K562 (cell line): Measurements from ENCODE around the gene TRMT112. TPM values are rescaled to one million over a fixed set of nuclear protein-coding genes. Genes with fewer than 3 reads are reported as not detected.
"Not testable (repeated sequence)": the region's sequence is repeated elsewhere in the genome, so short reads cannot be mapped to it uniquely, and the experiment has no call there.

Experiments
- ATAC-seq: fragments of 200-7000 bp; cut with Tn5 transposase; 3 replicates; pipeline ENCODE4 v1.9.1; 2020; ENCODE audit warnings: moderate library complexity
- BruUV-seq: library from RNA; stranded (reverse); fragments of 400-500 nt; replicated peaks from 2 replicates; lab custom pipeline; 2021; lab: Mats Ljungman, UMichigan
- CTCF ChIA-PET: fragments of 300-600 bp; formaldehyde crosslinking; extraction: SDS; loops from one replicate; lab custom pipeline; 2021; ENCODE audit warnings: low intra/inter-chr PET ratio; lab: Yijun Ruan, JAX
- POLR2A ChIA-PET: fragments of 300-600, 350-650 bp; sonication (Branson Sonifier 250); formaldehyde crosslinking; extraction: SDS; loops from one replicate; lab custom pipeline; 2021; ENCODE audit warnings: antibody characterized with exemption, inconsistent platforms; lab: Yijun Ruan, JAX
- DNase-seq, 4 experiments: peaks; one replicate each; pipeline versions ENCODE4 v3.0.0 to v3.0.0-alpha.2; 2011 to 2018; ENCODE audit warnings: low spot score in 3 of 4, mixed read lengths in 3 of 4; ENCODE audit errors: extremely low read depth in 1 of 4
- FAIRE-seq: peaks from 2 replicates; lab custom pipeline; 2011; peaks lifted over from hg19 to GRCh38; lab: Jason Lieb, UNC
- H2AFZ ChIP-seq: 2 replicates; pipeline ENCODE4 v1.6.0; 2011; ENCODE audit warnings: low read depth, low read length, control low read depth, inconsistent platforms
- H3K27ac ChIP-seq: fragments of 200-600 bp; 3 replicates; pipeline ENCODE4 v1.8.0; 2011; ENCODE audit warnings: low read depth, mild to moderate bottlenecking, control low read depth, inconsistent platforms, low read length, moderate library complexity, mixed read lengths; ENCODE audit errors: extremely low read depth
- H3K27me3 ChIP-seq, 2 experiments: fragments of 300-600 bp in 1 of 2; 2 replicates in 1 of 2; 3 replicates in 1 of 2; pipeline versions ENCODE4 v1.6.0 to v1.8.0; 2011; ENCODE audit warnings: inconsistent platforms in 2 of 2, low read length in 2 of 2, mild to moderate bottlenecking in 1 of 2, mixed read lengths in 1 of 2, moderate library complexity in 1 of 2; ENCODE audit not compliant: control insufficient read depth in 2 of 2, insufficient read depth in 2 of 2
- H3K36me3 ChIP-seq: fragments of 300-600 bp; 3 replicates; pipeline ENCODE4 v1.8.0; 2011; ENCODE audit warnings: mild to moderate bottlenecking, low read length, inconsistent platforms; ENCODE audit not compliant: control insufficient read depth, insufficient read depth
- H3K4me1 ChIP-seq, 2 experiments: fragments of 200-600 bp in 1 of 2; replicated peaks in 1 of 2; 2 replicates in 1 of 2; 3 replicates in 1 of 2; pipeline versions ENCODE4 v1.5.1 to v1.8.0; 2011; ENCODE audit warnings: inconsistent platforms in 2 of 2, low read length in 2 of 2, mild to moderate bottlenecking in 1 of 2, mixed read lengths in 1 of 2, moderate library complexity in 1 of 2; ENCODE audit not compliant: control insufficient read depth in 2 of 2, insufficient read depth in 2 of 2
- H3K4me2 ChIP-seq: 2 replicates; pipeline ENCODE4 v1.6.1; 2011; ENCODE audit warnings: low read length, control low read depth, inconsistent platforms, mixed read lengths; ENCODE audit not compliant: insufficient read depth
- H3K4me3 ChIP-seq: fragments of 200-600 bp; sonication (generic), shearing (Covaris generic); 2 replicates; pipeline ENCODE4 v1.5.1; 2016; ENCODE audit warnings: control low read depth, inconsistent platforms
- H3K79me2 ChIP-seq: fragments of 200-600 bp; 3 replicates; pipeline ENCODE4 v1.8.0; 2011; ENCODE audit warnings: low read length, inconsistent platforms; ENCODE audit not compliant: control insufficient read depth, insufficient read depth
- H3K9ac ChIP-seq, 2 experiments: 2 replicates each; pipeline versions ENCODE4 v1.6.0 to v1.6.1; 2011; ENCODE audit warnings: low read depth in 2 of 2, low read length in 2 of 2, control low read depth in 1 of 2, inconsistent platforms in 1 of 2, mild to moderate bottlenecking in 1 of 2, mixed read lengths in 1 of 2; ENCODE audit not compliant: insufficient read depth in 1 of 2
- H3K9me1 ChIP-seq: one replicate; pipeline ENCODE4 v1.6.0; 2011; ENCODE audit warnings: inconsistent platforms, mild to moderate bottlenecking, low read length, moderate library complexity; ENCODE audit not compliant: control insufficient read depth, insufficient read depth
- H3K9me3 ChIP-seq: replicated peaks from 2 replicates; pipeline ENCODE4 v1.5.1; 2011; ENCODE audit warnings: low read depth, low read length, inconsistent platforms; ENCODE audit not compliant: control insufficient read depth, insufficient read depth
- H4K20me1 ChIP-seq: replicated peaks from 2 replicates; pipeline ENCODE4 v1.6.1; 2011; ENCODE audit warnings: low read length, inconsistent platforms, mixed read lengths; ENCODE audit not compliant: control insufficient read depth, insufficient read depth
- CTCF ChIP-seq, 3 experiments: IDR thresholded peaks in 2 of 3; conservative IDR thresholded peaks in 1 of 3; 2 replicates each; pipeline ENCODE4 v1.5.1; 2011 to 2012; ENCODE audit warnings: low read length in 3 of 3, mild to moderate bottlenecking in 3 of 3, control low read depth in 2 of 3, improper control_type of control experiment in 1 of 3, inconsistent platforms in 1 of 3, low read depth in 1 of 3, mixed read lengths in 1 of 3, moderate library complexity in 1 of 3; ENCODE audit not compliant: insufficient read depth in 2 of 3
- JUNB ChIP-seq: fragments of 450-650 bp; formaldehyde crosslinking; conservative IDR thresholded peaks from 2 replicates; pipeline ENCODE4 v1.4.0; 2020; ENCODE audit warnings: mild to moderate bottlenecking
- NCOA4 ChIP-seq: fragments of 450-650 bp; IDR thresholded peaks from 2 replicates; pipeline ENCODE4 v1.6.1; 2018; ENCODE audit warnings: mild to moderate bottlenecking; ENCODE audit not compliant: partially characterized antibody
- WGBS: fragments of 100-300 bp; shearing (Covaris generic); methylation state at CpG from one replicate; pipeline ENCODE4 v1.1.6; 2016; ENCODE audit warnings: low coverage, mixed read lengths; ENCODE audit not compliant: insufficient coverage; ENCODE audit errors: missing lambda C conversion rate; 5-methylcytosine and 5-hydroxymethylcytosine counted together
- in situ Hi-C: fragments of 300-500 bp; cut with MboI; formaldehyde crosslinking; loops from 4 replicates; pipeline ENCODE4 v1.15.0; 2018; ENCODE audit warnings: inconsistent platforms, mixed read lengths
- intact Hi-C: fragments of 100-400 bp; cut with micrococcal nuclease; formaldehyde crosslinking; loops from 2 replicates; pipeline ENCODE4 v1.14.2; 2022
- polyA plus RNA-seq, 8 experiments: library from polyadenylated mRNA; depleted of rRNA in 4 of 8; stranded (reverse) in 5 of 8; unstranded in 3 of 8; fragments of >200 nt; fragmentation: Nextera tagmentation in 2 of 8; fragmentation: Illumina TruSeq in 1 of 8; extraction: Ambion mirVana in 2 of 8; extraction: Trizol in 1 of 8; gene quantifications; 2 replicates each; pipeline versions ENCODE4 v1.2.1 to v1.2.3, GENCODE V29; 2011 to 2014; ENCODE audit warnings: inconsistent platforms in 1 of 8, missing spikeins in 1 of 8
- total RNA-seq, 7 experiments: library from RNA; depleted of rRNA in 6 of 7; stranded (reverse); fragments of >200 nt in 6 of 7; fragmentation: Illumina TruSeq in 2 of 7; extraction: Trizol in 2 of 7; gene quantifications; 2 replicates each; pipeline versions ENCODE4 v1.2.1 to v1.2.3, GENCODE V29; 2011 to 2021; ENCODE audit warnings: low replicate concordance in 1 of 7

TRMT112 gene
- total and polyA plus RNA-seq, 9 of the 15 experiments (the other 6 are each of a cell fraction or from before 2014, with no cell fraction given) = 162 to 444 (median 300) TPM

GRCh38 chr11:64312947-64313346 is 4.4 kb downstream of the TRMT112 start (continued):
- TF ChIP-seq CTCF (IDR thresholded peaks at IDR 0.05 in 2 of 3, conservative IDR thresholded peaks at IDR 0.05 in 1 of 3; ENCODE audit: insufficient read depth in 2 of 3, low read depth in 1 of 3, low read length in 3 of 3) (no peak), NCOA4 (no peak), JUNB (CRISPR knock-in tag) (no peak)
- TF ChIP-seq, all 486 proteins: peak for 0

GRCh38 chr11:64307795-64308194 is 9.6 kb downstream of the TRMT112 start:
- H3K27me3 ChIP-seq, H4K20me1 ChIP-seq, FAIRE-seq, H3K4me3 ChIP-seq, H3K9me3 ChIP-seq, POLR2A ChIA-PET, H2AFZ ChIP-seq, CTCF ChIA-PET, ATAC-seq, H3K27ac ChIP-seq, H3K9me1 ChIP-seq, in situ Hi-C loops, BruUV-seq, DNase-seq: not testable (repeated sequence)
- peaks cover 56% of the 10 kb centered on the region for H3K79me2 ChIP-seq
- intact Hi-C loops = loop anchor here (10.0 kb wide), 2 partner anchors 63 to 473 kb away; partner anchors contain the start of genes FKBP2, MARK2 and PPP1R14B
- peaks cover 29 to 45% of the 10 kb centered on the region in 2 experiments for H3K4me1 ChIP-seq
- 70% methylated on average over 5 of the region's 5 CpGs for WGBS
- peak overlapping the region; percentile 100; the same call in 1 of the 2 replicates for H3K4me2 ChIP-seq
- H3K9ac ChIP-seq = peak overlapping the region in 1 of 2 experiments; percentile 98; a peak in 1 of 4 replicates
- peaks cover 38% of the 10 kb centered on the region for H3K36me3 ChIP-seq
